Measurements from ENCODE around the gene ACAA1. TPM values are rescaled to one million over a fixed set of nuclear protein-coding genes. Genes with fewer than 3 reads are reported as not detected.

ACAA1 gene
- total RNA-seq, 1 donor from 2014 or later, result 88.3 TPM

GRCh38 chr3:38141173-38141951, 4.4 kb upstream of the ACAA1 start:
- TF ChIP-seq CTCF (IDR thresholded peaks at IDR 0.05), result no peak
- H3K27me3 ChIP-seq (ENCODE audit: low read depth), result no peaks in the 10 kb centered on the region
- H3K9me3 ChIP-seq, result no peaks in the 10 kb centered on the region
- ATAC-seq, result no peak
- no peak overlapping the region for H3K27ac ChIP-seq
- H3K4me1 ChIP-seq, result peaks cover 36% of the 10 kb centered on the region
- DNase-seq, result peak; percentile 42
- intact Hi-C loops (cut with DNase I), result no loop called here
- H3K36me3 ChIP-seq, result peaks cover 25% of the 10 kb centered on the region
- H3K4me3 ChIP-seq, result no peak overlapping the region

GRCh38 chr3:38140326-38141172, 3.6 kb upstream of the ACAA1 start:
- peak; percentile 24 for DNase-seq
- TF ChIP-seq CTCF (IDR thresholded peaks at IDR 0.05), result no peak
- H3K4me1 ChIP-seq, result peaks cover 43% of the 10 kb centered on the region
- ATAC-seq, result no peak
- peaks cover 25% of the 10 kb centered on the region for H3K36me3 ChIP-seq
- no peaks in the 10 kb centered on the region for H3K9me3 ChIP-seq
- H3K27me3 ChIP-seq (ENCODE audit: low read depth), result no peaks in the 10 kb centered on the region
- intact Hi-C loops (cut with DNase I), result no loop called here
- peak overlapping the region; percentile 97 for H3K4me3 ChIP-seq
- H3K27ac ChIP-seq, result no peak overlapping the region

GRCh38 chr3:38139652-38140051, 2.7 kb upstream of the ACAA1 start:
- Histone ChIP-seq H3K36me3 (peaks cover 30% of the 10 kb centered on the region), H3K9me3 (no peaks in the 10 kb centered on the region), H3K4me1 (peaks cover 52% of the 10 kb centered on the region), H3K4me3 (peak overlapping the region; percentile 97), H3K27me3 (ENCODE audit: low read depth) (no peaks in the 10 kb centered on the region), H3K27ac (peak overlapping the region; percentile 96)
- TF ChIP-seq CTCF (IDR thresholded peaks at IDR 0.05), result no peak
- DNase-seq (peak; percentile 39), ATAC-seq (no peak)
- intact Hi-C loops (cut with DNase I), result no loop called here

GRCh38 chr3:38139191-38139590, 2.3 kb upstream of the ACAA1 start:
- peak; percentile 33 for DNase-seq
- peak overlapping the region; percentile 97 for H3K4me3 ChIP-seq
- intact Hi-C loops (cut with DNase I), result no loop called here

More at GRCh38 chr3:38139191-38139590, 2.3 kb upstream of the ACAA1 start:
- no peak for ATAC-seq
- Histone ChIP-seq H3K27ac (peak overlapping the region; percentile 96), H3K4me1 (peaks cover 57% of the 10 kb centered on the region), H3K9me3 (no peaks in the 10 kb centered on the region), H3K27me3 (ENCODE audit: low read depth) (no peaks in the 10 kb centered on the region), H3K36me3 (peaks cover 35% of the 10 kb centered on the region)
- no peak for TF ChIP-seq CTCF (IDR thresholded peaks at IDR 0.05)
